ENCODE results near the gene REV1. TPM values are rescaled to one million over a fixed set of nuclear protein-coding genes. Genes with fewer than 3 reads are reported as not detected.
"Not testable (repeated sequence)": the region's sequence is repeated elsewhere in the genome, so short reads cannot be mapped to it uniquely, and the experiment has no call there.

Gene REV1
- total and polyA plus RNA-seq, 2 of the 13 experiments (the other 11 are each of a cell fraction or from before 2014, with no cell fraction given): 49.1 to 71.8 TPM

GRCh38 chr2:99470957-99471356 is 18.9 kb downstream of the REV1 start (continued):
- TF ChIP-seq ZHX1 (CRISPR knock-in tag; IDR thresholded peaks at IDR 0.05; ENCODE audit: low read depth): no peak
- no peak for TF ChIP-seq TOPORS (CRISPR knock-in tag; IDR thresholded peaks at IDR 0.05)
- no peak for TF ChIP-seq MXD3 (CRISPR knock-in tag; IDR thresholded peaks at IDR 0.05)
- no peak for TF ChIP-seq SRY (CRISPR knock-in tag; IDR thresholded peaks at IDR 0.05)
- TF ChIP-seq ONECUT2 (CRISPR knock-in tag; IDR thresholded peaks at IDR 0.05): no peak
- no peak for TF ChIP-seq ZNF296 (CRISPR knock-in tag; conservative IDR thresholded peaks at IDR 0.05)
- no peak for TF ChIP-seq NR2F2 (IDR thresholded peaks at IDR 0.05; ENCODE audit: borderline replicate concordance, low read depth)
- TF ChIP-seq ZNF746 (CRISPR knock-in tag; IDR thresholded peaks at IDR 0.05): no peak
- TF ChIP-seq CTCF (CRISPR knock-in tag; IDR thresholded peaks at IDR 0.05): no peak
- TF ChIP-seq ZBTB4 (CRISPR knock-in tag; IDR thresholded peaks at IDR 0.05; ENCODE audit: borderline replicate concordance): no peak
- TF ChIP-seq SP140L (CRISPR knock-in tag; IDR thresholded peaks at IDR 0.05; ENCODE audit: borderline replicate concordance): no peak
- TF ChIP-seq ZSCAN21 (CRISPR knock-in tag; IDR thresholded peaks at IDR 0.05; ENCODE audit: borderline replicate concordance): no peak

- H3K36me3 ChIP-seq (replicated peaks in 1 of 2; ENCODE audit: control insufficient read depth in 1 of 2, insufficient read depth in 2 of 2, low read length in 2 of 2); POLR2A ChIA-PET; H3K27me3 ChIP-seq (ENCODE audit: control insufficient read depth in 1 of 2, insufficient read depth in 2 of 2, low read length in 2 of 2); CTCF ChIA-PET (ENCODE audit: low intra/inter-chr PET ratio, low total read pairs); H3K9ac ChIP-seq (ENCODE audit: insufficient read depth, low read depth, low read length); intact Hi-C loops (cut with micrococcal nuclease; ENCODE audit: unreplicated experiment); H3K9me3 ChIP-seq (ENCODE audit: low read length); BruUV-seq (replicated peaks); FAIRE-seq; DNase-seq (ENCODE audit: low spot score); H2AFZ ChIP-seq (ENCODE audit: low read length); ATAC-seq; H3K27ac ChIP-seq (ENCODE audit: extremely low read length, insufficient read depth, low read length); H3K4me3 ChIP-seq (replicated peaks in 1 of 3; ENCODE audit: insufficient read depth in 1 of 3, low read depth in 2 of 3, low read length in 3 of 3); H3K4me2 ChIP-seq (ENCODE audit: low read depth, low read length); in situ Hi-C loops (cut with HindIII; ENCODE audit: extremely low pct_ligation_motif_present, low pct_unique_long_range_greater_than_20kb): not testable (repeated sequence)
- Histone ChIP-seq H3K4me1 (ENCODE audit: insufficient read depth, low read length) (peaks cover 53% of the 10 kb centered on the region), H3K79me2 (ENCODE audit: insufficient read depth, low read length) (peaks cover 92% of the 10 kb centered on the region), H4K20me1 (ENCODE audit: insufficient read depth, low read length) (peaks cover 58% of the 10 kb centered on the region)
- 96% methylated on average over 8 of the region's 8 CpGs for WGBS (ENCODE audit: low lambda C conversion rate)
Observed at GRCh38 chr2:99470459-99470858, 19.4 kb downstream of the REV1 start.
